ENCODE results near the gene ING1.

DNA sequence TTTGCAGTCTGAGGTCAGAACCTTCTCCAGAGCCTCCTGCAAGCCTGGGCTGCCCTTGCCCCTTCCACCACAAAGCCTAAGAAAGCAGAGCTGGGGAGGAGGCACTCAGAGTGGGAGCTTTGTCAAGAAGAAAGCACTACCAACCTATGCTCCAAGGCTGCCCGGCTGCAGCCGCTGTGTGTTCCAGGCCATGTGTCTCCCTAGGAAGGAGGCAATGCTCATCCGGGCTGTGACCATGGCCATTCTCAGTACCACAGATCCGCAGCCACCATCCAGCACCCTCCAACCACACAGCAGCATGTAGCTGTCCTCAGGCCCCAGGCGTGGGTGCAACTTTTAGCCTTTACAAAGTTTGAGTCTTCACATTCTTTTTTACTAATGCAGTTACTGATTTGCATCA, 29.6 kb upstream of the ING1 start:
- no peak for TF ChIP-seq SUZ12 (IDR thresholded peaks at IDR 0.05; ENCODE audit: extremely low read depth, insufficient read depth, insufficient read length)
- no peak for TF ChIP-seq YY1 (IDR thresholded peaks at IDR 0.05; ENCODE audit: insufficient read depth, insufficient read length)
- TF ChIP-seq ZNF274 (IDR thresholded peaks at IDR 0.05; ENCODE audit: low read depth, low read length): no peak

Data from NT2/D1 (cell line).